HG02763 (cell line): ENCODE measurements around the gene CAMTA1.

Experiments used
- ATAC-seq: cut with Tn5 transposase; IDR thresholded peaks from one replicate; pipeline ENCODE4 v1.9.1; 2021; ENCODE audit warnings: mild to moderate bottlenecking, moderate library complexity; ENCODE audit not compliant: unreplicated experiment

Gene CAMTA1

GRCh38 chr1:7476861-7477547, 691.8 kb downstream of the CAMTA1 start:
- ATAC-seq = no peak

GRCh38 chr1:7477593-7477992, 692.3 kb downstream of the CAMTA1 start:
- ATAC-seq = no peak

GRCh38 chr1:7478142-7478790, 693.0 kb downstream of the CAMTA1 start:
- no peak for ATAC-seq

- no peak for ATAC-seq
These were observed 693.7 kb downstream of the CAMTA1 start for GRCh38 chr1:7478809-7479499.

- ATAC-seq = no peak
These were observed 694.3 kb downstream of the CAMTA1 start for GRCh38 chr1:7479571-7479970.

GRCh38 chr1:7481194-7481593, 695.9 kb downstream of the CAMTA1 start:
- no peak for ATAC-seq

- no peak for ATAC-seq
These were observed 696.8 kb downstream of the CAMTA1 start for GRCh38 chr1:7482077-7482476.

- no peak for ATAC-seq
These were observed 697.7 kb downstream of the CAMTA1 start for GRCh38 chr1:7482772-7483495.

- ATAC-seq = no peak
These were observed 698.6 kb downstream of the CAMTA1 start for GRCh38 chr1:7483634-7484383.

- no peak for ATAC-seq
These were observed 700.0 kb downstream of the CAMTA1 start for GRCh38 chr1:7485086-7485780.

- no peak for ATAC-seq
These were observed 700.6 kb downstream of the CAMTA1 start for GRCh38 chr1:7485826-7486225.

GRCh38 chr1:7487766-7488474, 702.7 kb downstream of the CAMTA1 start:
- no peak for ATAC-seq

- ATAC-seq = no peak
These were observed 703.2 kb downstream of the CAMTA1 start for GRCh38 chr1:7488475-7488842.

GRCh38 chr1:7489586-7489985, 704.3 kb downstream of the CAMTA1 start:
- no peak for ATAC-seq

GRCh38 chr1:7490576-7490975, 705.3 kb downstream of the CAMTA1 start:
- no peak for ATAC-seq

GRCh38 chr1:7491109-7491817, 706.0 kb downstream of the CAMTA1 start:
- no peak for ATAC-seq

GRCh38 chr1:7491818-7492173, 706.5 kb downstream of the CAMTA1 start:
- ATAC-seq = no peak

- no peak for ATAC-seq
These were observed 708.6 kb downstream of the CAMTA1 start for GRCh38 chr1:7493711-7494454.
